ENCODE measurements around the gene FREM1.

GRCh38 chr9:14705079-14705478, 205.1 kb downstream of the FREM1 start:
- TF ChIP-seq POLR2A (IDR thresholded peaks at IDR 0.05) (no peak), CTCF (IDR thresholded peaks at IDR 0.05 in 4 of 5, conservative IDR thresholded peaks at IDR 0.05 in 1 of 5) (no peak)
